Prostate gland (tissue), 2 donors: Measurements from ENCODE around the gene ETV5. TPM values are rescaled to one million over a fixed set of nuclear protein-coding genes. Genes with fewer than 3 reads are reported as not detected.

Experiments used
- DNase-seq: peaks from one replicate; pipeline ENCODE4 v3.0.0-alpha.2; 2019; ENCODE audit warnings: low spot score
- H3K27ac ChIP-seq, 2 donors: fragments of 200-600 bp; sonication (generic); 2 replicates each; pipeline ENCODE4 v1.5.1; 2017 to 2019
- H3K27me3 ChIP-seq: fragments of 200-600 bp; sonication (generic); replicated peaks from 2 replicates; pipeline ENCODE4 v1.5.1; 2019; ENCODE audit not compliant: insufficient read depth
- H3K36me3 ChIP-seq, 2 donors: fragments of 200-600 bp; sonication (generic); 1 replicate in 1 of 2; 2 replicates in 1 of 2; pipeline versions ENCODE4 v1.5.1 to v1.8.1; 2017 to 2019
- H3K4me1 ChIP-seq: fragments of 200-600 bp; sonication (generic); replicated peaks from 2 replicates; pipeline ENCODE4 v1.5.1; 2019
- H3K4me3 ChIP-seq, 2 donors: fragments of 200-600 bp; sonication (generic); 2 replicates each; pipeline ENCODE4 v1.5.1; 2017 to 2019
- H3K9me3 ChIP-seq: fragments of 200-600 bp; sonication (generic); 2 replicates; pipeline ENCODE4 v1.5.1; 2017
- CTCF ChIP-seq, 4 experiments: fragments of 200-600 bp in 2 of 4; fragments of 450-650 bp in 2 of 4; sonication (generic) in 2 of 4; IDR thresholded peaks; 1 replicate in 3 of 4; 2 replicates in 1 of 4; pipeline ENCODE4 v1.5.1; 2016 to 2019; ENCODE audit warnings: antibody characterized with exemption in 4 of 4, mild to moderate bottlenecking in 2 of 4, moderate library complexity in 2 of 4
- POLR2A ChIP-seq: fragments of 450-650 bp; IDR thresholded peaks from one replicate; pipeline ENCODE4 v1.6.1; 2016; ENCODE audit warnings: antibody characterized with exemption, mild to moderate bottlenecking
- POLR2AphosphoS5 ChIP-seq: sonication (generic); formaldehyde crosslinking; IDR thresholded peaks from one replicate; pipeline ENCODE4 v1.6.1; 2017; ENCODE audit warnings: antibody characterized with exemption
- WGBS: methylation state at CpG from one replicate; pipeline ENCODE4 v1.1.5; 2018; 5-methylcytosine and 5-hydroxymethylcytosine counted together
- intact Hi-C: fragments of 100-400 bp; cut with DNase I; formaldehyde crosslinking; loops from one replicate; pipeline ENCODE4 v1.14.2; 2022
- total RNA-seq, 2 donors: library from RNA; depleted of rRNA; stranded (reverse); fragments of >200 nt; gene quantifications; one replicate each; pipeline ENCODE4 v1.1.0, GENCODE V29; 2016

ETV5 gene
- total RNA-seq, 2 donors from 2014 or later, result 16.5 to 17.6 TPM

- WGBS, result 59% methylated on average over 3 of the region's 3 CpGs
- H3K27me3 ChIP-seq, result no peaks in the 10 kb centered on the region
- DNase-seq, result no peak
- intact Hi-C loops, result no loop called here
- no peak overlapping the region for H3K27ac ChIP-seq
- no peaks in the 10 kb centered on the region for H3K36me3 ChIP-seq
- TF ChIP-seq POLR2AphosphoS5 (no peak), POLR2A (no peak), CTCF (IDR thresholded peaks at IDR 0.05) (no peak)
- H3K4me1 ChIP-seq, result no peaks in the 10 kb centered on the region
- H3K9me3 ChIP-seq, result no peaks in the 10 kb centered on the region
- no peak overlapping the region for H3K4me3 ChIP-seq
These were observed 64.5 kb downstream of the ETV5 start for GRCh38 chr3:186044427-186044826.

GRCh38 chr3:186042521-186043202 is 66.2 kb downstream of the ETV5 start:
- TF ChIP-seq CTCF (IDR thresholded peaks at IDR 0.05) (no peak), POLR2A (no peak), POLR2AphosphoS5 (no peak)
- WGBS, result 74% methylated on average over 7 of the region's 7 CpGs
- Histone ChIP-seq H3K4me1 (no peaks in the 10 kb centered on the region), H3K27ac (no peak overlapping the region), H3K27me3 (no peaks in the 10 kb centered on the region), H3K4me3 (no peak overlapping the region), H3K36me3 (no peaks in the 10 kb centered on the region), H3K9me3 (no peaks in the 10 kb centered on the region)
- DNase-seq, result no peak
- intact Hi-C loops, result no loop called here

- Histone ChIP-seq H3K27ac (no peak overlapping the region), H3K27me3 (no peaks in the 10 kb centered on the region), H3K36me3 (no peaks in the 10 kb centered on the region), H3K4me3 (no peak overlapping the region), H3K9me3 (no peaks in the 10 kb centered on the region), H3K4me1 (no peaks in the 10 kb centered on the region)
- TF ChIP-seq CTCF (IDR thresholded peaks at IDR 0.05), result no peak
- TF ChIP-seq POLR2A, result no peak
- TF ChIP-seq POLR2AphosphoS5, result no peak
- intact Hi-C loops, result no loop called here
- DNase-seq, result no peak
- 94% methylated on average over 3 of the region's 3 CpGs for WGBS
These were observed 66.9 kb downstream of the ETV5 start for GRCh38 chr3:186042036-186042435.

GRCh38 chr3:186038360-186038759 is 70.5 kb downstream of the ETV5 start:
- Histone ChIP-seq H3K27me3 (no peaks in the 10 kb centered on the region), H3K4me1 (no peaks in the 10 kb centered on the region), H3K27ac (no peak overlapping the region), H3K9me3 (no peaks in the 10 kb centered on the region), H3K4me3 (no peak overlapping the region), H3K36me3 (no peaks in the 10 kb centered on the region)
- 67% methylated on average over 4 of the region's 4 CpGs for WGBS
- intact Hi-C loops, result no loop called here
- no peak for DNase-seq
- no peak for TF ChIP-seq CTCF (IDR thresholded peaks at IDR 0.05)

- H3K4me3 ChIP-seq, result no peak overlapping the region
- intact Hi-C loops, result no loop called here
- 82% methylated on average over 4 of the region's 4 CpGs for WGBS
- TF ChIP-seq POLR2AphosphoS5 (no peak), CTCF (IDR thresholded peaks at IDR 0.05) (no peak), POLR2A (no peak)
- H3K27ac ChIP-seq, result no peak overlapping the region
- H3K9me3 ChIP-seq, result no peaks in the 10 kb centered on the region
- H3K4me1 ChIP-seq, result no peaks in the 10 kb centered on the region
- no peaks in the 10 kb centered on the region for H3K27me3 ChIP-seq
- no peak for DNase-seq
- no peaks in the 10 kb centered on the region for H3K36me3 ChIP-seq
These were observed 73.6 kb downstream of the ETV5 start for GRCh38 chr3:186035277-186035676.
